NCI-H146 (cell line): ENCODE measurements around the gene SESN3.
"Not testable (repeated sequence)": the region's sequence is repeated elsewhere in the genome, so short reads cannot be mapped to it uniquely, and the experiment has no call there.

Source experiments
- DNase-seq: peaks from one replicate; lab custom pipeline; 2025; lab: John Stamatoyannopoulos, UW

SESN3 gene

DNA sequence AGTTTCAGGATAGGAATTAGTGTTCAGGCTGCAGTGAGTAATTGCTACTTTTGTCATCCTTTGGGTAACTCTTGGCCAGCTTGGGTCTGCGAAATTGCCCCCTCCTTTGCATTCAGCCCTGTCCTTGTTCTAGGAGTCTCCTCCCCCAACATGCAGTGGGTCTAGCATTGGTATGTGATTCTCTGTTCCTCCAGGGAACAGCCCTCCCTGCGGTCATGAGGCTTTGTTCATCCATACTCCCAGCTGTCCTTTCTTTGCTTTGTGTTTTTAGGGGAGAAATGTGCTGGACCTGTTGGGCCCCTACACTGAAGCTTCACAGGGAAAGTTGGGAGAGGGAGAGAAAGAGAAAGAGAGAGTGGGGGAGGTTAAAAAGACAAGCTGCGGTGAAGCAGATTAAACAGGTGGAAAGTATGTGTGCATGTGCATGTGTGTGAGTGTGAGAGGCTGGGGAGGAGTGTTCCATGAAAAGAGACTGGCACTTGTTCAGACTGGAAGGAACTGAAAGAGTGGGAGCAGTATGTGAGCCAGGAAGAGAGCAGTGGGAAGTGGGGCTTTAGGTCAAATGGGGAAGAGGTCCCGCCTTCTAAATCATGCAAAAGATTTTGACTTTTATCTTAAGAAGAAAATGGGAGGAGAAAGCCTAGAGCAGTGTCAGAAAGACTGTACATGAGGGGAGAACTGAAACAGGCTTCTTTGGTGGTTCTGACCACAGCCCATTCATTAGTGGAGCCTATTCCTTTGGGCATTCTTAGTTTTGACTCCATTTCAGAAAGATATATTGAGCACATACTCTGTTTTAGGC, 17.9 kb upstream of the SESN3 start:
- DNase-seq, result no peak

DNA sequence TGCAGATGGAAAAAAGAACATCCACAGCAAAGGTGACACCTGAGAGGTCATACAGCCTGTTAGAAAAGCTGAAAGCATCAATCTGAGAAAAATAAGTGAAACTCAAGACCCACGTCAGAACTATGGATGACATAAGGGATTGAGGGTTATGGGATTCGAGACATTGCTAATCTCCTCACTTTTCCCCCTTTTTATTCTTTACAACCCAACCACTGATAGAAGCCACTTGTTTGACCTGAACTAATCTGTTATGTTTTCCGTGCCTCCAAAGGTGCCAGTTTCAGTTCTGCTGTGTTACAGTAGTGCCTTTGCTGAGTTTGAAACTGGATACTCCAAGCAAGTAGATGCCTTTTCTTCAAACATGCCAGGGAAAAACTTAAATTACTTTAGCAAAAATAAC, 16.9 kb upstream of the SESN3 start:
- no peak for DNase-seq

DNA sequence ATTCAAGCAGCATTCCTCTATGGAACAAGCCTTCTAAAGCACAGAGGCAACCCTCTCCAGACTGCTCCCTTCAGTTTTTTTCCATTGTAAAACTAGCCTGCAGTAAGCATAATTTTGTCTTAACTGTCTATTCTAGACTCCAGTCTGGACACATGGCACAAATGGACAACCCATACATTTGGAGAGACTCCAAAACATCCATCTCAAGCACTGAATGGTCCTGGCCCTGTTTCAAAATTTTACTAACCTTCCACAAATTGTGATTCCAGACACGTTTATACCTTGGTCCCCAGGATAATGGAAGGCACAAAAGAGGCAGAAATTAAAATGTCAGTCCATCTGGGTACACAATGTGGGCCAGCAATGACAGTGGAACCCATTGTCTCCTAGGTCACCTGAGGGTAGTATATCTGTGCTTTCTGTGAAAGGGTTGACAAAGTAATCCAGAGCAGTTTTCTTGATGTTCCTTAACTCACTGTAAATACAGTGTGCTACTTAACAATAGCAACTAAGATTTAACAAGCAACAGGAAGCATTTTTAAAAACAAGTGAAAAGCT, 16.2 kb upstream of the SESN3 start:
- DNase-seq, result no peak

DNA sequence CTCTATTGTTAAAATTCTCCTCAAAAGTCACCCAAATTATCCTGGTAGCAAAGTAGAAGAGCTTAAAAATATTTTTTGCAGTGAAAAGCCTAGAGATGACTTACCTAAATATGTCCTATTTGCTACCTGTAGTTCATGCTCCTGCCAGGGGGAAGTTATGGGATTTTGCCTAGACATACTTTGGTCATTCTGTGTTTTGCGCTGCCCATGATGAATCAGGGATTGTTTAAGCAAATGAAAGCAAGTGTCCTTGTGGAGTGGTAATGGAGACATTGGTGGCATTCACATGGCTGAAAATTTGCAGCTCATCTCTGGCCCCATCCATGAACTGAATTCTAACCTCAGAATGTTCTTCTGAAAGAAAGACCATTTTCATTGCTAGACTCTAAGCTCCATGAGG, 14.6 kb upstream of the SESN3 start:
- no peak for DNase-seq

DNA sequence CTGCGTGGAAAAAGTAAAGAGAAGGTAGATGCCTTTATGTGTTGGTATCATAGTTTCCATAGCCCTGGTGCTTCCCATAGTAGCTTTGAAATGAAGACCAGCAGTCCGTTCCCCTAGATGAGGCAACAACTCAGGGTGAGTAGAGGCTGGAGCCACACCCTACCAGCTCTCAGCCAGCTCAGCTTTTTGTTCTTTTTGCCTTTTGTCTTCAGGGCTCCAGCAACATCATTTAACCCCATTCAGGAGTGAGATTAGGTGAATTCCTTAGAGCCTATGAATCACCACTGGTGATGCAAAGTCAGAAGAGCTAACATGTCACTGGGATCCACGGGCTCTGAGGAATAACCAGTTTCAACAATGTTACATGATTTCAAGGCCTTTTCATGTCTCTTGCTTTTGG, 14.0 kb upstream of the SESN3 start:
- no peak for DNase-seq

DNA sequence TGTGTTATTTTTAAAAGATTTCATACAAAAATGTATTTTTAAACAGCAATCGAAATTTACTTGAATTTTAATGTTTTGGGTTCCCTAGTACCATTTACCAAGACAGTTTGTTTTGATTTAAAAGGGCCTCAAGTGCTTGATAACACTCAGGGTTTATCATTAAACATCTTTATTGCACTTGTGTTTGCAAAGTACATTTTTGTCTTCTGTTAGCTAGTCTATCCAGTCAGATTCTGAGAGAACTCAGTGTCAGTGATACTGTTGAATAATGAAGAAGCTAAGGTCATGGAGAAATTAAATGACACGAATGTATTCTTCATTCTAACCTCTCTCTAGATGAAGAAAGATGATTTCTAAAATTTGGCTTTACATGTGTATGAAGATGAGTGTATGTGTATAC, 12.7 kb upstream of the SESN3 start:
- DNase-seq, result no peak

DNA sequence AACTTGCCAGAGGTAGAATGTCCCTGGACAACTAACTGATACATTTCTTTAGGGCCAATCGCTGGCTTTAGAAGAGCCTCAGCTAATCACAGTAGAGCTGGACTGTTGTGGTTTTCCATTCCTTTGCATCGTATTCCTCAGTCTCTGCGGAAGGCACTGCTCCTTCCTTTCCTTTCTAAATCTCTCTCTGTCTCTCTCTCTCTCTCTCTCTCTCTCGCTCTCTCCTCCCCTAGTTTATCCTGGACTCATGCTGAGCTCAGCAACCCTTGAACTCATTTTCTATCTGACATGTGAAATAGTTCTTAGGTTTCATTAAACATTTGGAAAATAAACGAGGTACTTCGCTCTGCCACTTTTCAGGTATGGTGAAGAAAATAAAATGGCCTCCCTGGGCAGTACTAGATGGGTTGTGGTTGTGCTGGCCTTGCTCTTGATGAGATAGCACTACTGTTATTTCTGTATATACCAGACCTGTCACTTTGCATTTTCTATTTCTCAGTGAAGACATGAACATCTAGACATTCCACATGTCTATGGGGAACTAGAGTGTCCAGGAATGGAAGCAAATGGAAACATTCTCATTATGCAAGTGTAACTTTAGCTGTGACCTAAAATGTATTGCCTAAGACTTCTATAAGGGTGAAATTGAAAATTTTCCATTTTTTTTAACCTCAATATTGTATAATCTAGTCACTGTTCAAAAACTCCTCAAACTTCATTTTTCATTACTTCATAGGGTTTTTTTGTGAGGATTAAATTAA, 12.0 kb upstream of the SESN3 start:
- no peak for DNase-seq

DNA sequence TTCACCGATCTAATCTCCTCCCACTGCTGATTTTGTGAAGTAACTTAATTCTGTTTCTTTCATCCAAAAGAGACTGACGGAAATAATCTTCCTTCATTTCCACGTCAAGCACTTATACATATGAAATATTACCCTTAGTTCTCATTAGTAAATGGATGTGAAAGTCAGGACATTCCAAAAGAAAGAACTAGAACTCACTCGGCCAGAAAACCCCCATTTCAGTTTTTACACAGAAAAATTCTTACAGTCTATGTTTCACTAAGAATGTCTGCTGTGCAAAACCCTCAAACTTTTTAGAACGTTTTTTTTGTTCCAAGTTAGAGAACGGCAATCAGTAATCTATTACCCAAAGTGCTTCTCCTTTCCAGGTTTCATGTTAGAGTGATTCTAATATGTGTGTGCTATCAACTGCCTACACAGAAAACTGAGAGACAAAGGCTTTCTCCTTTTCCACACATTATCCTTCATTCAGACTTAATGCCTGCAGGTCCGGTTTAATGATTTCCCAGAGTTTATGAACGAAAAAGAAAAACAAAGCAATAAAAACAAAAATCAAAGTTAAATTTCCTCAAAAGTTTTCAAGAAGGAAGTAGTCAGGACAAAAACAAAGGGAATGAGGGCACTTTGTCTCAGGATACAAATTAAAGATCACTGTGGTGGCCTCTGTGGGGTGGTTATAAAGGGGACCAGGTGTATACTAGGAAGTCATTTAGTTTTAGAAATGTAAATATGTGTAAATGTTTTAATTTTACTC, 11.3 kb upstream of the SESN3 start:
- no peak for DNase-seq

DNA sequence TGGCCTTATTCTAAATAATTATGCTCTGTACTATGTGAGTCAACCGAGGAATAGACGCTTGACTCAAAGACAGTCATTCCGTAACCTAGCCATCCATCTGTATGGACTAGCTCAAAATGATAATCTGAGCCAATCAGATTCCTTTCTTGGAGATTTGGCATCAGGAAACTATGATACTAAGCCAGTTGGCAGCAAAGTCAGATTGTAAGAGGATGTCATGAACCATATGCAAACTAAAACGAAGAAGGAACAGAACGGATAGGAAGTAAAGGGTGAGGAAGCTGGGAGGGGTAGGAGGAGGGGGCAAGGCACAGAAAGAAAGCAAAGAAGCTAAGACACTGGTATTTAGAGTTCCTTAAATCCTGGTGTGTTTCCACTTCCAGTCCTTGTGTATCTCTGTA, 10.7 kb upstream of the SESN3 start:
- DNase-seq, result no peak

DNA sequence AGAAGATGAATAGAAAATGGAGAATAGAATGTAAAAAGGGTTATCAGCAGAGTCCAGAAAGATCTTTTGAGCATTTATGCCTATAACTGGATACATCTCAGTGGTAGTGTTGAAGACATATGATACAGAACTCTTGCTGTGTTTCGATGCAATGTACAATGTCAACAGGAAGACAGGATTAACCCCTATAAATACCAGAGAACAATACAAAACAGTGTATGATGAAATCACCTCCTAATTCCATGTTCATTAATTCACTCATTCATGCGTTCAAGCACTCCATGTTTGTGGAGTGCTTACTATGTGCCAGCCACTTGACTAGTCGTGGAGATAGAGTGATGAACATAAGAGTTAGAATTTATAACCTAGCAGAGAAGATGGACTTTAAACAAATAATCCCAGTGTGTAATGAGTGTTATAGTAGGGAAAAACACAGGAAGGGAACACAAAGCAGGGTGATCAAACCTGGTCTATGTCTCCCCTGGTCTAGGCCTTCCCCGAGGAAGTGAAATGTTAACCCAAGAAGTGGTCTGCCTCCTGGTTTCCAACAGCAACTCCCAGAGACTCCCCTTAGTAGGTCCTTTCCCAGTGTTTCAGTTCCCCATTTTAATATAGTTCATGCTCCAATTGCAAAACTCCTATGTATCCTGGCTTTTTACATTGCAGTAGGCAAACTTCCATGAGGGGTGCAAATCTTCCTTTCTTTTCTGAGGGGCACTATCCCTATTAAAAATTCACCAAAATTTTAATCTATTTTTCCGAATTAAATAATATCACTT, 9.1 kb upstream of the SESN3 start:
- no peak for DNase-seq

DNA sequence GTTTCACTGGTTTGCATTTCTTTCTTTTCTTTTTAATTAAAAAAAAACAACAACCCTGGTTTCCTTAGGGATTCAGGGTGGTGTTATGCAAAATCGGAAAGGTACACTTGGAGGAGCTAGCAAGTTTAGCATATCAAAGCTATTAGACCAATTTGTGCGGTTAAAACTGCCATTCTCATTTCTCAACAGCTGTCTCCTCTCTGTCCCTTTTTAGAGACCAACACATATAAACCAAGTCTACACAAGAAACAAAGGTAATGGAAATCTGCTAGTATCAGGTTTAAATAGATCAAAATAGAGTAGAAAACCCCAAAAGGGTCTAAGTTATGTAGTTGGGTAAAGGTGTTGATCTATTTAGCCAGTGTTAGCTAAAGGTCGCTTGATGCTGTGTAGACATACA, 1.7 kb upstream of the SESN3 start:
- DNase-seq, result no peak

DNA sequence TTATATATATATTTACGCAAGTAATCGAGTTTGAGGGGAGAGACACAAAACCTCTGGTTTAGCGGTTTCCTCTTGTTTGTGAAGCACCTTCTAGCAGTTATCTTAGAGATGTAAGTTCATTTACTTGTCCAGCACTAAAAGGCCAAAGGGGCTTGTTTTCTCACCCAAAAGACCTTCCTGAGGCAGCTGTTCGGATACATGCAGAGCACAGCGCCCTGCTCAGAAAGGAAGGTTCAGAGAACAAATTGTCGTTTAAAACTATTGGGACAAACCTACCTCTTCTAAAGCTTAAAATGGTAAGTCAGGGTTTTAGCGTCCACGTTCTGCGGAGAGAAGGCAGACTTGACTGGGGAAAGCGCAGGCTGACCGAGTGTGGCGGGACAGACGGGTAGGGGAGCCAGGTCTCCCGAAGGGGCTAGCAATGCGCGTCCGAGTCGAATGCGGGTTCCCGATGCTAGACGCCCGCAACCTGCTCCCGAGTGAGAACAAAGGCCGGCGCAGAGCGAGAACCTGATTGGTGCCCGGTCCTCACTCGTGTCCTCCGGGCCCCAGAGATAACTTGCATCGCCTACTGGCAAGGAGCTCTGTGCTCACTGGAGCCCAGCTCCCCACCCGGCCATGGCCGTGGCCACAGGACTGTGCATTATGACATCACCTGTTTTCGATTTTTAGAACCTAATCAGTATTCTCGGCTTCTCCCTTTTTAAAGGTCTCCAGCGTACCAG, 1.0 kb upstream of the SESN3 start:
- DNase-seq, result no peak

DNA sequence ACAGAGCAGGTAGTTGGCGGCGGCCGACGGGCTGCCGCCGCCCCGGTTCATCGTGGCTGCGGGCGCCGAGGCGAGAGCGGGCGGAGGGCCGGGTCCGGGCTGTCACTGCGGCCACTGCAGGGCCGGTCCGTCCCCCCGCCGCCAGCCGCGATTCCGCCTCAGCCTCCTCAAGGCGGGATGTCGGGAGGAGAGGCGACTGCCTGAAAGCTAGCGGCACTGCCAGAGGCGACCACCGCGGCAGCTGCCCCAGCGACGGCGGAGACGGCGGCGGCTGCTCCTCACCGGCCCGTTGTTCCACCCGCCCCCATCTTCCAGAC, 234 bp downstream of the SESN3 start:
- peak; percentile 40 for DNase-seq

DNA sequence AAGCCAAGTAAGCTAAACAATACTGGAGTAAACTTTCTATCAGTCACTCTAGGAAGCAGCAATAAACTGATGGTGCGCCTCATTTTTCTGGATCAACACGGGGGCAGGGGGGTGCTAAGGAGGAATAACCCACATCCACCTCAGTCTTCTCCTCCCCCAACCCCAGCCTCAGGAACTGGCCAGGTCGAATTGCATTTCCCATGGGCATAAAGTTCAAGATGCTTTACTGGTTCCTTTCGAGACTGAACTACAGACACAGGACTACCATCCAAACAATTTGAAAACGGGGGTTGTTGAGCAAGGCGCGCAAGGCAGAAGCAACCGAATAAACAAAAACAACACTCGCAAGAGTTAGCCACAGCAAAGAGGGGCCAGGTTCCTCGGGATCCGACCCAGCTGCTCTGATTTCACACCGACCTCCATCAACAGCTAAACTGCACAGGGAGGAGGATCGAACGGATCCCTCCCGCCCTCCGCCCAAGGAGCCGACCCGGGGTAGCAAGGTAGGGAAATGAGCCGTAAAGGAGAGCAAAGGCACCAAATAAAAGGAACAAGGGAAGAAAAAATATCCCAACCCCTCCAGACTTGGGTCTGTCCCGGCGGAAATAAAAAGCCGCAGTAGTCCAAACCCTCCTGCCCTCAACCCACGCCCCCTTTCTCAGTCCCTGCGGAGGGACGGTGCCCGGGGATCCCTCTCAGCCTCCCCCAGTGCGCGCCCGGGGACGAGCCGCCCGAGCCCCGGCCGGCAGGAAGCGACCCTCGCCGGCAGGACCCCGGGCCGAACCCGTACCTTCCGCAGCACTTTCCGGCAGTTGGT, 801 bp downstream of the SESN3 start:
- no peak for DNase-seq

DNA sequence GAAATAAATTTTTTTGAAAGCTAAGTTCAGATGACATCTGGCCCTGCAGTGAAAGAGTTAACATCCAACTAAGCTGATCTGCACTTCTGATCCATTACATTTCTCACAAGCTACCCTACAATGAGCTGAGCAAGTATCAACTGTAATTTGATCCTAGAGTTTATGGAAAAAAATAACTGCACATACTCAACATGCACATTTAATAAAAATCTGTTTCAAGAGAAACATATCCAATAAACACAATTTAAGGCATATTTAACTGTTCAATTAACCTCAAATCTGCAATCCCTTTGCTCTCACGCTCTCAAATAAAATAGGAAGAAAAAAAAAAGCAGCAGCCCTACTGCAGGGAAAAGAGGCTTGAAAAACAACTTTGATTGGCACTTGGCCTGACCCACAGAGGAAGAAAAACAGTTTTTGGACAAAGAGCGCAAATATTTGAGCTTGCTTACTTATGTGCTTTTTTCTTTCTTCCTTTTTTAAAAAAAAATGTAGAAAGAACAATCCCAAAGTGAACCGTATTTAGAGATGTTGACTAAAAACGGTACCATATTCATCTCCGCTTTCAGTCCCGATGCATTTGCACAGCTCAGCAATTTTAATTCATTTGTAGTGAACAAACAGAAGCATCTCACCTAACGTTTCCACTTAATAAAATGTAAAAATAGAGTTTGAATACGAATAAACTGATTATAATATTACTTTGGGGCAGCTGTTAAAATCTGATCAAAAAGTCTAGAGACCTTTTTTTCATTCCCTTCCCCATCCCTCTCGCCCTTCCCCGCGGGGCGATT, 1.6 kb downstream of the SESN3 start:
- no peak for DNase-seq

DNA sequence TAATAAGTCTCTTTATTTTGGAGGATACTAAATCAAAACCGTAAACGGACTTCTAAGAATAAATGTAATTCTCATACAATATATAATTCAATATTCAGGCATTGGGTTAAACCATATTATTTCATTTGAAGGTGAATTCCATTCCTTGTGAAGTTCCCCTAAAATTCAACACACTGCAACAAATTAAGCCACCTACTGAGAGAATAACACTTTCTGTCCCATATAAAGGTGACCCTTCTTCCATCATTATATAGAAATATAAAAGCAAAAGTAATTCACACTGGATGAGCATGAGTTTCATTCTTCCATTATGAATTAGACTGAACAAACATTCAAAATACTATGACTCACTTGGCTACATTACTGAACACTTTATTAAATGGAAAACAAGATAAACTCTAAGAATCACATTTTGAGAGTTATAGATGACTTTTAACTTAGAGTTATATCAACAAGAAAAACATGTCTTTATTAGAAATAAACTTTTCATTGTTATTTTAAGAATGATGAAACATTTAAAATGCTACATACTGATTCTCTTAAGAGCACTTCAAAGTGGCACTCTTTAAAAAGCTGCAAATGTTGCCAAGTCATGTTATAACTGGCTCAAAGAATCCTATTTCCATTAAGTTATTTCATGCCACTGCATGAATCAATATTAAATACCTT, 2.8 kb downstream of the SESN3 start:
- DNase-seq, result no peak

DNA sequence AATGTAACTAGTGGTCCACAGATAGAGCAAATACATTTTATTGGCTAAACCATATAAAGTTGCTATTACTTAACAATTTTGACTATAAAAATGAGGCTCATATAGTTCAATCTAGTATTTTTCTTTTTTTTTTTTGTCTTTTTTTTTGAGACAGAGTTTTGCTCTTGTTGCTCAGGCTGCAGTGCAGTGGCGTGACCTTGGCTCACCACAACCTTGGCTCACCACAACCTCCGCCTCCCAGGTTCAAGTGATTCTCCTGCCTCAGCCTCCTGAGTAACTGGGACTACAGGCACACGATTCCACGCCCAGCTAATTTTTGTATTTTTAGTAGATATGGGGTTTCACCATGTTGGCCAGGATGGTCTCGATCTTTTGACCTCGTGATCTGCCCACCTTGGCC, 3.9 kb downstream of the SESN3 start:
- not testable (repeated sequence) for DNase-seq

DNA sequence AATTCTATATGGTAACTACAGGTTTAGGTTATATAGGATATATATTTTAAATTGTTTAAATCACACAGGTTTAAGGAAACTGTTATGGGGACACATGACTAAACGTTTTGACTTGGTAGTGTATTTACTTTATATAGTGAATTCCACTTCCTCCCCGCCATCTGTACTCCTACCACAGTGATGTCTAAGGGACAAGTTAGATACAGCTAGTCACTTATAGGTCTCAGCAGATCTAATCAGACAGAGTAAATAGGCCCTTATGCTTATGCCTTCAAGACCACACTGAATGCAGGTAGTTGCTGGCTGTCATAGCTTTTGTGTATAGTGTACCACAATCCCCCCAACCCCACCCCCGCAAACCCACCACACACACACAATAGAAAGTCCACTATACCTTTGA, 8.2 kb downstream of the SESN3 start:
- no peak for DNase-seq

DNA sequence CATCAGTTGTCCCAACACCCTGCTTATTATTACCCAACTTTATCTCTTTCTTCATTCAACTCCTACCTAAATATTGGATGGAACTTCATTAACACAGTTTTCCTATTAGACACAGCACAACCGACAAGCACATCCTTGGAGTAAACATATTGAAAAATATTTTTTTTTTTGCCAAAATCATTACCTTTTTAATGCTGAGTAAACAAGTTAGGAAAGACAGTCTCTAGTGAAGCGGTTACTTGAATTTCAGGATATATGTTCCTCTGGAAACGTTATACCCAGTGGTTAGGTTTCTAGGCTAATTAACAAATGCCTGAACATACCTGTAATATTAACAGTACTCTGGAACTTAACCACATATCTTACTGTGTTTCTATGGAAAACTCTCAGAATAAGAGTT, 11.4 kb downstream of the SESN3 start:
- no peak for DNase-seq
